ENCODE results near the gene MINDY4B.

MINDY4B gene

DNA sequence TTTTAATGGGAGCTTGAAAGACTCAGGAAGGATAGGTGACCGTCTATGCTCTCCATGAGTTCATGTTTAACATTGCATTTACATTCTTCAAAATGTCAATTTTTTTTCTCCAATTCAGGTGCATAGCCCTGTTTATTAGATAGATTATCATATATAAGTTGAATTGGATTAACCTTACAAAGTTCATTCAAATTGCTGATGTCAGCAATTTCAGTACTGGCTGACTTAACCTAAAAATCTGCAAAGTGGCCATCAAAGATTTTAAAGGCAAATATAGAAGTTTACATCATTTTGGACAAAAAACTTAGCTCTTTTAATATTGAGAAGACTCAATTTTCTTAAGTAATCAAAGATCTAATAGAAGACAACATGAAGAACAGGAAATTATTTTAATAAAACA is 57.8 kb downstream of the MINDY4B start:
- FAIRE-seq (no peak), DNase-seq (ENCODE audit: low spot score) (no peak)

DNA sequence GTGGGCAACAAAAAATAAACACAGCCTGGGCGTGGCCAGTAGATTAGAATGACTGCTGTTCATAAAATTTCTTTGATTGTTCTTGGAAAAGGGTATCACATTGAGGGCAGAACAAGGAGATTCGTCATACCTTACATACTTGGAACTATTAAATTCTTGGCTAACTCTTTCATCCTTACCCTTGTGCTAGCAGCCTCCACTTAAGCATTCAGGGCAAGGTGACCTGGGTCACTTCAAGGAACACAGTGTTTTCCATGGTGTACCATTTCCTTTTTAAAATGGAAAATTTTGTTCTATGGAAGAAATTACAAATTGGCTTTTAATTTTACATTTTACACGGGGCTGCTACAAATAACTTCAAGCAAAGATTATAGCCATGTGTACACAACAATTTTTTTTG is 60.8 kb downstream of the MINDY4B start:
- FAIRE-seq (no peak), DNase-seq (ENCODE audit: low spot score) (no peak)

DNA sequence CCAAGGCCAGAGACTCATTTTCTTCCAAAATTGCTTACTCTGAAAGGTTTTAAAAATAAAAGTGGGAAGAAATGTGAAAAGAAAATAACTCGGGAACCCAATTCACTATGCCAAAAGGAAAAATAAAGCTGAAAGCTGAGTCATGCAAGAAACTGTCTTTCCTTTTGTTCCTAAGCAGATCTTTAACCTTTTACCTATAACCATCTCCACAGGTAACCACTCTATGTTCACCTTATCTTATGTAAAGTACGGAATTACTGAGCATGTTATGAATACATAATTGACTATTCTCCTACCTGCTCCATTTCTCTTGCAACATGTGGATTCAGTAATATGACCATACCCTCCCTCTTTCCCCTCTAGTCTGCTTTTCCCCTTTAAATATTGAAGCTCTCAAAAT is 62.0 kb downstream of the MINDY4B start:
- FAIRE-seq = no peak
- DNase-seq (ENCODE audit: low spot score) = no peak

DNA sequence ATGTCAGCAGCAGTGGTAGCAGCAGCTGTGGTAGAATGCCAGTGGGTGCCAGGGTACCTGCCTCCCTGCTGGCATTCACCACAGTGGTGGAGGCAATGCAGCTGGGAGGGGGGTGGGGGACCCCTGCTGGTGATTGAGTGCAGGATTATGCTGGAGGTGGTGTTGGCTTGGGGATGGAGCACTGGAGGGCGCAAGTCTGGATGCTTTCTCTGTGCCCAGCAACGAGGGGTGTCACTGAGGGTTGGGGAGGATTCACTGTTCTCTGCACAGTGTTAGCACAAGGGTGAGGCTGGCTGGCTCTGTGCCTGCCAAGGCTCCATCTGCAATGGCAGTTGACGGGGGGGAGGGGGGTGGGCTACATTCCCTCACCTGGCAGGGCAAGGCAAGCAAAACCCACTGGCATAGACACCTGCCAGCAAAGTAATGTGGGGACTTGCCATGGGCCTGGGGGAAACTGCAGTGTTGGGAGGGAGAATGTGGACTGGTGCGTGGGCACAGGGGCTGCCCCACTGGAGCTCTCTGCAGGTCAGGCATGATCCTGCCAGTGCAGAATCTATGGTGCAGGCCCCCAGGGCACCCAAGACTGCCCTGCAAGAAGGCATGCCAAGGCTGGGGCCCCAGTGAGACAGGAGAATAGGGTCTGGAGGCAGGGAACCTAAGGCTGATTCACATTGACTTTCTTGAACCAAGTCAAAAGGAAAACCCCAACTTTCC is 64.3 kb downstream of the MINDY4B start:
- no peak for DNase-seq (ENCODE audit: low spot score)
- no peak for FAIRE-seq

DNA sequence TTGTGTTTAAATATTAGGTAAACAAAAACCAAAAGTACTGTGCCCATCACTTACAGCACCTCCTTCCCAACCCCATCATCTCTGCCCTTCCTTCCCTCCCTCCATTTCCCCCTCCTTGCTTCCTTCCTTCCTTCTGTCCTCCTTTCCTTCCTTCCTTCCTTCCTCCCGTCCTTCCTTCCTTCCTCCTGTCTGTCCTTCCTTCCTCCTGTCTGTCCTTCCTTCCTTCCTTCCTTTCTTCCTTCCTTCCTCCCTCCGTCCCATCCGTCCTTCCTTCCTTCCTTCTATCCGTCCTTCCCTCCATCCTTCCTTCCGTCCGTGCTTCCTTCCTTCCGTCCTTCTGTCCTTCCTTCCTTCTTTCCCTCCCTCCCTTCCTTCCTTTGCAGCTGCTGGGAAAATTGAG is 74.5 kb downstream of the MINDY4B start:
- no peak for FAIRE-seq
- DNase-seq (ENCODE audit: low spot score) = no peak

DNA sequence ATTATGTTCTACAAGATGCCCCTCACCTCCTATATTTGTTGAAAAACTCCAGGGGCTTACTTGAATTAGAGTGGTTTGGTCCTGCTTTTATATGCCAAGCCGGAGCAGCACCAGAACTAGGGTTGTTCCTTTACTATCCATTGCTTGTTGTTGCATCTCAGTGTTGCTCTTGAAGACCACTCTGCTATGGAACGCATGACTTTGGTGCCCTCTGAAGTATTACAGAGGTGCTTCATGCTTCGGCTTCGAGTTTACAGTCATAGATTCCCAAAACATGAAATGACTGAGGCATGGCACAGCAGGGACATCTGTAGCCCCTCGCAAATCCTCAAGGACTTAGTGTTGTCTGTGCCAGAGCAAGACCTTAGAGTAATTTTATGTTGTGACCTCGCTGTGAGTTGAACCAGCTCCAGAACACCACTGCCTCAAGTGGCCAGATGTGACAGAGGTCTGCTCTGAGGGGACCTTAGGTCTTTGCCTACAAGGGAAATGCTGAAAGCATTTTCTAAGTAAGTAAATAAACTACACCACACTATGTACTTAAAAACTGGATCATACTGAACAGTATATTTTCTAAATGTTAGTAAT is 75.1 kb downstream of the MINDY4B start:
- FAIRE-seq = no peak

DNA sequence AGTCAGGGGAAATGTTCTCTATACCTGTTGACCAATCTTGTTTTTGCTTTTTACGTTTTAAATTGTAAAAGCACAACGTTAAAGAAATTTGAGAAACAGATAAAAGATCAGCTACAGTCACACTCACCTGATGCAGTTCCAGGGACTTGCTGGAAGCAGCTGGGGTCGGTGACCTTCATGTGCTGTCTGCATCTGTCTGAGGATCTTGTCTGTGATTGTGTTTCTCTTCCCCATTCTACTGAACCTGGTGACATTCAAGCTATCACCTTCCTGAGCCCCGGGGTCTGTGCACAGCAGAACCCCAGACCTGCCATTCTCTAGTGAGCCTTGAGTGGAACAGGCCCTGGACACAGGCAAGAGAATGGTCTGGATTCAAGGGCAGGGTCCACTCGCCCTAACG is 75.8 kb downstream of the MINDY4B start:
- FAIRE-seq (no peak), DNase-seq (ENCODE audit: low spot score) (no peak)

More for the DNA sequence above, 75.1 kb downstream of the MINDY4B start:
- no peak for DNase-seq (ENCODE audit: low spot score)

DNA sequence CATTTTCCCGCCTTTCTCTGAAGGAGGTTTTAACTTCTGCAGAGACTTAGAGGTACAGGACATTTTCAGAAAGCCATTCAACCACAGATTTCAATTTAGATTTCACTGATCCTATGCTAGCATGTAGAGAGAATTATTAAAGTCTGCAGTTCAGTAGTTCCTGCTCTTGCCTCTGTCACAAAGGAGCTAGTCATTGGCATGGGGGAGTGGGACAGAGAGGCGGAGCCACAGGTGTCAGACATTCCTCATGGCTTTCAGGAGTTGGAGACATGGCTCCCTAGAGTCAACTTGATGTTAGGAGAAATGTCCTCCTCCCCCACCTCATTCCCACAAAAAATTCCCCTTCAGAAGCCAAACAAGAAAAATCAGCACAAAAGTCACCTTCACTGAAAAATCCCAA is 76.2 kb downstream of the MINDY4B start:
- no peak for FAIRE-seq

DNA sequence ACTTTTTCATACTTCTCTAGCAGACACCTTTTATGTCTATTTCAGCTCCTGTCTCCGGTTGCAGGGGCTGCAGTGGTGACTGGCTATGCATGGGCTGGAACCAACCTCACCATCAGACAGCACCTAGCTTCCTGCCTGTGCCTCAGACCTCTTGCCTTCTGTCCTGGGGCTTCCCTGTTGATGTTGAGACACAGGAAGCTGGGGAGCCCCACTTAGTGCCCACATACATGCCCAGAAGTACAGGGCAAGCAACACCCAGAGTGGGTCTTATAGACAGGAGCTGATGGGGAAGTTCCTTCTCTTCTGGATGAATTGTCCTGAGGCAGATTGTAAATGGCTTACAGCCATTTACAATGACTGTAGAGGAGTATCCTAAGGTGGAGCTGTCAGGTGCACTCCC is 77.0 kb downstream of the MINDY4B start:
- FAIRE-seq (no peak), DNase-seq (ENCODE audit: low spot score) (no peak)

More for the DNA sequence above, 76.2 kb downstream of the MINDY4B start:
- no peak for DNase-seq (ENCODE audit: low spot score)

DNA sequence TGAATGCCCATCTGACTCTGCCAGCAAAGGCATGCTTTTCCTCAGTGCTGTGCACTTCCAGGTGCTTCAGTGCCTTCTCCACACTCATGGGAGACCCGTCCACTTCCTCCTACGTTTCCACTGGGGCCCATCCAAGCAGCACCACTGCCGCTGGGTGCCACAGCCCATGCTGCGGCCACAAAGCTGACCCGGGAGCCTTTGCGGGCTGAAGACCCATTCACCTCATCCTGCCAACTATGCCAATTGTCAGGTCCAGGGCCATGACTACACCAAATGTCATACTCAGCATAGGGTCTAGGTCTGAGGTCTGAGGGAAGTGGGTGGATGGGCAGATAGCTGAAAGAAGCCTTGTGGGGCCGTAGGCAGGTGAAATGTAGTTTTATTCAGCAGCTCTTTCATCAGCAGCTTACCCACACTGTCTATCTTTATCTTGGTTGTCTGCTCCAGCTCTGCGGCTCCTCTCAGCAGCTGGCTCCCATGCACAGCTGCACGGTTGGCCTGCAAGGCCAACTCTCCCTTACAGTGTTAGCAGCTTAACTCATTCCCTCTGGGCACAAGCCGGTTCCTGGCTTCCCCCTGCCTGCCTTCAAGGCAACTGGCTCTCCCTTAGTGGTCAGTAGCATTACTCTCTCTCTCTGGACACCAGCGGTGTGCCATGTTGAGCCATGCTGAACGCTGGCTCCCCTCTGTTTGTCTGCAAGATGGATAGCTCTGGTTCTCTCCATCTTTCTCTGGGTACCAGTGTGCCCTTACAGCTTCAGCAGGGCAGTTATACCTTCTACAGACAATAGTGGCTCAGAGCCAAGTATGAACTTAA is 78.6 kb downstream of the MINDY4B start:
- FAIRE-seq (no peak), DNase-seq (ENCODE audit: low spot score) (no peak)

DNA sequence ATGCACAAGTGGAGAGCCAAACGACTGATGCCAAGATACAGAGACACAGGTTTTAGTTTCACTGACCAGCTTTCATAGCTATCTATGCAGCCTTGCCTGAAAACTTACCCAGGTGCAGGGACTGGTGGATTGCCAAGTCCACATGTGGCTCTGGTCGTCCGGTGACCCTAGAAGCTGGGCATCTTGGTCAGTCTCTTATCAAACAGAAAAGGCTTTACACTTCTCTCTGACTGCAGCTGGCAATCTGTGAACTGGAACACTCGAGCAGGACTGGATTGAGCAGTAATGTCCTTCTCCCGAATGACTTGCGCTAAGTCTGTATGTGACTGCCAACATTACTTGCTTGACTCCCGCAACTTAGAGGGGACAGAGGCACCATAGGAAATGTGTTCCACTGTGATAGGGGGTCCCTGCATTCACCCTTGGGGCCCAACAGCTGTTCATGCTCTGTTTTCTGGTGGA is 79.3 kb downstream of the MINDY4B start:
- FAIRE-seq (no peak), DNase-seq (ENCODE audit: low spot score) (no peak)

DNA sequence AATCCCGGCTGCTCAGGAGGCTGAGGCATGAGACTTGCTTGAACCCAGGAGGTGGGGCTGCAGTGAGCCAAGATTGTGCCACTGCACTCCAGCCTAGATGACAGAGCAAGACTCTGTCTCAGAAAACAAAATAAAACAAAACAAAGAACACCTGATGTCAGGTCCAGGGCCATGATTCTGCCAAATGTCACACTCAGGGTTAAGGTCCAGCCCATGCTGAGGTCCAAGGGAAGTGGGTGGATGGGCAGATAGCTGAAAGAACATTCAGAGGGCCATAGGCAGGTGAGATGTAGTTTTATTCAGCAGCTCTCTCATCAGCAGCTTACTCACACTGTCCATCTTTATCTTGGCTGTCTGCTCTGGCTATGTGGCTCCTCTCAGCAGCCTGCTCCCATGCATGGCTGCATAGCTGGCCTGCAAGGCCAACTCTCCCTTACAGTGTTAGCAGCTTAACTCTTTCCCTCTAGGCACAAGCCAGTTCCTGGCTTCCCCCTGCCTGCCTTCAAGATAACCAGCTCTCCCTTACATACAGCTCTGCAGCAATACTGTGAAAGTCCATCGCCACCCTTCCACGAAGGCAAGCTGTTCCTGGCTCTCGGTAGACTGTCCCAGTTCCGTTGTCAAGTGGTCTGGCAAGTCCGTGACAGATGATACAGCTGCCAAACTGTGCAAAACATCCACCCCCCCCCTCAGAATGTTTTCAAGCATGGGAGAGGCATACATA is 79.9 kb downstream of the MINDY4B start:
- FAIRE-seq (no peak), DNase-seq (ENCODE audit: low spot score) (no peak)

DNA sequence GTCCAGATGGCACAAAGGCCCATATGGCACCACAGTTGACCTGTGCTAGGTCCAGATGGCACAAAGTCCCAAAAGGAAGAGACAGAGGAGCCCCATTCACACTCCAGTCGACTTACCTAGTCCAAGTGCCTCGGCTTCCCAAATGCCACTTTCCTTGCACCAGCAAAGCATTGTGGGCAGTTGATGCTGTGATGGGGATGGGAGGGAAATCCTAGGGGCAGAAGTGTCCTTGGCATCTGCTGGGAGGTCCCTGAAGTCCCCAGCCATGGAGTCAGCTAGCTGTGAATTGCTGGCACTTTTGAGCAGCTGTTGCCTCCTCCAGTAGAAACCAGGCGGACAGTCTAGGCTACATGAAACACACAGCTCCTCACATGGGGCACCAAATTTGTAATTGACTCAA is 82.0 kb downstream of the MINDY4B start:
- DNase-seq (ENCODE audit: low spot score) = no peak

DNA sequence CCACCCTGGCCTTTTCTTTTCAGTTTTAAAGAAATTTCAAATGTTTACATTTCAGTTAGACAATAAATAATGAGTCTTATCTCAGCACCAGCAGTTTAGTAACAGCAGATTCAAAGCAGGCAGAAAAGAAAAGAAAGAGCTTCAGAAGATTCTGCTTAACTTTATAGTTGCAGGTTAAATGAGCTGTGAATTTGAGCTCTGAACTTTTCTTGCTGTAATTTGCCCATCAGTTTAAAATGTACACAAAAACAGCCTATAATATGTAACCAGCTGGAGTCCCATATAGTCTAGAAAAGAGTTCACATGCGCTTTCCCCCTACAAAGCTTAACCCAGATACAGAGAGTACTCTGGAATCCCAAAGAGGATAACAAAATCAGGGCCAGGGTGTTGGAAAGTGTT is 82.6 kb downstream of the MINDY4B start:
- no peak for FAIRE-seq
- DNase-seq (ENCODE audit: low spot score) = no peak

More for the DNA sequence above, 82.0 kb downstream of the MINDY4B start:
- no peak for FAIRE-seq
